ENCODE measurements around the gene TKT. TPM values are rescaled to one million over a fixed set of nuclear protein-coding genes. Genes with fewer than 3 reads are reported as not detected.

Gene TKT
- total RNA-seq, 1 experiment from 2014 or later, result 634 TPM

DNA sequence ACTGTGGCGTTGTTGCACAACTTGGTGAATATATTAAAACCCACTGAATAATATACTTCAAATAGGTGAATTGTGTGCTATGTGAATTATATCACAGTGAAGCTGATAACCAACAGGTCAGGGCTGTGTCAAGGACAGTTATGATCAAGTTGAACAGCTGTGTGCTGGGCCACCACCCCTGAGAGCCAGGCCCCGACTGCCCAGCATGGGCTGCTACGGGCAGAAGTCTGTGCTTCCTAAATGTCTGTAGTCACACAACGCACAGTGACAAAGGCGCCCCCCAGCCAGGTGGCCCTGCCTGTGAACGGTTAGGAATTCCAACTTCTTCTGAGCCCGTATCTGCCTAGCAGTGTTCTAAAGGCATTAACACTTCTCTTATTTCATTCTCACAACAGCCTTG is 32.8 kb downstream of the TKT start:
- H3K9me2 ChIP-seq (ENCODE audit: insufficient read depth), result no peaks in the 10 kb centered on the region
- ChIA-PET POLR2A (no interaction called here), CTCF (interaction anchor here (1.0 kb wide), 1 partner anchor 63 kb away, joined by 3 read pairs; no protein-coding TSS in a partner anchor), RAD21 (ENCODE audit: low non-redundant PET in 1 of 2, low total read pairs in 2 of 2, uncharacterized antibody in 2 of 2, unreplicated experiment in 2 of 2) (no interaction called here)
- intact Hi-C loops (cut with micrococcal nuclease), result loop anchor here (5.0 kb wide), 1 partner anchor 489 kb away; no protein-coding TSS in a partner anchor
- peaks cover 0 to 4% of the 10 kb centered on the region in 2 experiments; a peak in 1 of 4 replicates for H3K4me1 ChIP-seq (ENCODE audit: control insufficient read depth in 1 of 2, insufficient read depth in 2 of 2, low read length in 2 of 2)
- BruUV-seq (replicated peaks), result no TSS peak
- no peak overlapping the region for H3K9ac ChIP-seq (ENCODE audit: low read length)
- H3K27me3 ChIP-seq (ENCODE audit: insufficient read depth, low read length), result no peaks in the 10 kb centered on the region
- H3K4me2 ChIP-seq (ENCODE audit: low read length), result no peak overlapping the region
- no peak overlapping the region for H3K27ac ChIP-seq (ENCODE audit: low read depth, low read length)
- no peak overlapping the region for H3K4me3 ChIP-seq (replicated peaks in 1 of 2; ENCODE audit: low read depth in 1 of 2, low read length in 2 of 2)
- H4K20me1 ChIP-seq (ENCODE audit: insufficient read depth), result no peaks in the 10 kb centered on the region
- TF ChIP-seq SP1 (IDR thresholded peaks at IDR 0.05; ENCODE audit: low read depth) (no peak), RAD21 (IDR thresholded peaks at IDR 0.05; ENCODE audit: low read depth) (no peak), CEBPB (IDR thresholded peaks at IDR 0.05; ENCODE audit: low read depth) (no peak), ZNF274 (IDR thresholded peaks at IDR 0.05; ENCODE audit: low read depth, low read length) (no peak), MAX (IDR thresholded peaks at IDR 0.05) (no peak), EGR1 (IDR thresholded peaks at IDR 0.05; ENCODE audit: low read depth) (no peak), POLR2AphosphoS5 (IDR thresholded peaks at IDR 0.05; ENCODE audit: low read depth, low read length) (no peak), EZH2phosphoT487 (IDR thresholded peaks at IDR 0.05; ENCODE audit: borderline replicate concordance) (no peak), ELF1 (IDR thresholded peaks at IDR 0.05; ENCODE audit: borderline replicate concordance, low read depth) (no peak), FOSL1 (IDR thresholded peaks at IDR 0.05; ENCODE audit: low read depth) (no peak), POLR2A (IDR thresholded peaks at IDR 0.05; ENCODE audit: borderline replicate concordance, extremely low read depth, insufficient read depth, insufficient read length) (no peak), SIN3A (IDR thresholded peaks at IDR 0.05; ENCODE audit: low read depth) (no peak), JUND (IDR thresholded peaks at IDR 0.05) (no peak), TCF7L2 (IDR thresholded peaks at IDR 0.05; ENCODE audit: borderline replicate concordance, extremely low read depth, insufficient read depth, insufficient read length) (no peak), SRF (IDR thresholded peaks at IDR 0.05; ENCODE audit: low read depth) (no peak)
- TF ChIP-seq, protein P1, sequence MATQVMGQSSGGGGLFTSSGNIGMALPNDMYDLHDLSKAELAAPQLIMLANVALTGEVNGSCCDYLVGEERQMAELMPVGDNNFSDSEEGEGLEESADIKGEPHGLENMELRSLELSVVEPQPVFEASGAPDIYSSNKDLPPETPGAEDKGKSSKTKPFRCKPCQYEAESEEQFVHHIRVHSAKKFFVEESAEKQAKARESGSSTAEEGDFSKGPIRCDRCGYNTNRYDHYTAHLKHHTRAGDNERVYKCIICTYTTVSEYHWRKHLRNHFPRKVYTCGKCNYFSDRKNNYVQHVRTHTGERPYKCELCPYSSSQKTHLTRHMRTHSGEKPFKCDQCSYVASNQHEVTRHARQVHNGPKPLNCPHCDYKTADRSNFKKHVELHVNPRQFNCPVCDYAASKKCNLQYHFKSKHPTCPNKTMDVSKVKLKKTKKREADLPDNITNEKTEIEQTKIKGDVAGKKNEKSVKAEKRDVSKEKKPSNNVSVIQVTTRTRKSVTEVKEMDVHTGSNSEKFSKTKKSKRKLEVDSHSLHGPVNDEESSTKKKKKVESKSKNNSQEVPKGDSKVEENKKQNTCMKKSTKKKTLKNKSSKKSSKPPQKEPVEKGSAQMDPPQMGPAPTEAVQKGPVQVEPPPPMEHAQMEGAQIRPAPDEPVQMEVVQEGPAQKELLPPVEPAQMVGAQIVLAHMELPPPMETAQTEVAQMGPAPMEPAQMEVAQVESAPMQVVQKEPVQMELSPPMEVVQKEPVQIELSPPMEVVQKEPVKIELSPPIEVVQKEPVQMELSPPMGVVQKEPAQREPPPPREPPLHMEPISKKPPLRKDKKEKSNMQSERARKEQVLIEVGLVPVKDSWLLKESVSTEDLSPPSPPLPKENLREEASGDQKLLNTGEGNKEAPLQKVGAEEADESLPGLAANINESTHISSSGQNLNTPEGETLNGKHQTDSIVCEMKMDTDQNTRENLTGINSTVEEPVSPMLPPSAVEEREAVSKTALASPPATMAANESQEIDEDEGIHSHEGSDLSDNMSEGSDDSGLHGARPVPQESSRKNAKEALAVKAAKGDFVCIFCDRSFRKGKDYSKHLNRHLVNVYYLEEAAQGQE (IDR thresholded peaks at IDR 0.05; ENCODE audit: low read depth), result no peak
- TF ChIP-seq, protein P2, sequence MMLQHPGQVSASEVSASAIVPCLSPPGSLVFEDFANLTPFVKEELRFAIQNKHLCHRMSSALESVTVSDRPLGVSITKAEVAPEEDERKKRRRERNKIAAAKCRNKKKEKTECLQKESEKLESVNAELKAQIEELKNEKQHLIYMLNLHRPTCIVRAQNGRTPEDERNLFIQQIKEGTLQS (IDR thresholded peaks at IDR 0.05), result no peak
- peaks cover 10 to 52% of the 10 kb centered on the region in 2 experiments; a peak in 3 of 4 replicates for H3K36me3 ChIP-seq (ENCODE audit: control insufficient read depth in 1 of 2, insufficient read depth in 2 of 2, low read length in 2 of 2)
- H3K9me3 ChIP-seq (ENCODE audit: control insufficient read depth in 1 of 2, insufficient read depth in 1 of 2, low read depth in 1 of 2, low read length in 2 of 2), result no peaks in the 10 kb centered on the region
- H3K79me2 ChIP-seq (ENCODE audit: insufficient read depth, low read length), result peaks cover 4% of the 10 kb centered on the region; the same call in 1 of the 2 replicates
- H2AFZ ChIP-seq (ENCODE audit: low read depth, low read length, poor library complexity, severe bottlenecking), result no peak overlapping the region
- no peak for DNase-seq (ENCODE audit: low read depth, low spot score)
- no peak for ATAC-seq

Measured in HCT116 (cell line).